Measurements from ENCODE around the gene PREX1. TPM values are rescaled to one million over a fixed set of nuclear protein-coding genes. Genes with fewer than 3 reads are reported as not detected.

PREX1 gene
- polyA plus RNA-seq, 1 donor (not counting 4 experiments of a cell fraction or from before 2014, with no cell fraction given) = 0.22 TPM

DNA sequence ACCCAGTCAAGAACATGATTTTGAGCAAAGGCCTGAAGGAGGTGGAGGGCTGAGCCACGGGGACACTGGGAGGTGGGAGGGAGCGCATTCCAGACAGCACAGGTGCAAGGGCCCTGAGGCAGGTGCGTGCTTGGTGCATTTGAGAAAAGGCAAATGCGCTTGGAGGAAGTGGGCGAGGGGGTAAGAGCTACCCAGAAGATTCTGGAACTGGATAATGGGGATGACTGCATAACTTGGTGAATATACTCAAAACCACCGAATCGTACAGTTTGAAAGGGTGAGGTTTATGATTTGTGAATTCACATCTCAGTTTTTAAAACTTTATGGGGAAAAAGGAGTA is 9.8 kb downstream of the PREX1 start:
- dilution Hi-C loops (cut with MboI; ENCODE audit: extremely low pct_ligation_motif_present, low sequenced_read_pairs) = no loop called here
- no peak overlapping the region for H3K27ac ChIP-seq (ENCODE audit: control insufficient read depth, insufficient read depth, low read length)
- H3K36me3 ChIP-seq (ENCODE audit: control insufficient read depth in 2 of 2, extremely low read depth in 1 of 2, insufficient read depth in 2 of 2, low read length in 2 of 2) = no peaks in the 10 kb centered on the region
- no peak for FAIRE-seq
- no peaks in the 10 kb centered on the region for H3K9me3 ChIP-seq (ENCODE audit: control insufficient read depth, low read depth, low read length)
- no peaks in the 10 kb centered on the region for H3K79me2 ChIP-seq (ENCODE audit: control insufficient read depth, insufficient read depth, low read length)
- no peak overlapping the region for H2AFZ ChIP-seq (ENCODE audit: control insufficient read depth, low read length)
- H4K20me1 ChIP-seq (ENCODE audit: control insufficient read depth, extremely low read depth, insufficient read depth, low read length) = no peaks in the 10 kb centered on the region
- H3K4me3 ChIP-seq (ENCODE audit: control insufficient read depth in 2 of 3, extremely low read depth in 1 of 3, insufficient read depth in 2 of 3, low read depth in 1 of 3, low read length in 3 of 3) = no peak overlapping the region
- no peaks in the 10 kb centered on the region for H3K4me1 ChIP-seq (ENCODE audit: control insufficient read depth, extremely low read depth, insufficient read depth, low read length)
- no peak overlapping the region for H3K4me2 ChIP-seq (ENCODE audit: control insufficient read depth, extremely low read depth, insufficient read depth, low read depth, low read length)
- peaks cover 8% of the 10 kb centered on the region for H3K27me3 ChIP-seq (ENCODE audit: control insufficient read depth, extremely low read depth, insufficient read depth, low read length)
- no peak overlapping the region for H3K9ac ChIP-seq (ENCODE audit: control insufficient read depth, extremely low read depth, insufficient read depth, low read length)
- TF ChIP-seq, protein P1, sequence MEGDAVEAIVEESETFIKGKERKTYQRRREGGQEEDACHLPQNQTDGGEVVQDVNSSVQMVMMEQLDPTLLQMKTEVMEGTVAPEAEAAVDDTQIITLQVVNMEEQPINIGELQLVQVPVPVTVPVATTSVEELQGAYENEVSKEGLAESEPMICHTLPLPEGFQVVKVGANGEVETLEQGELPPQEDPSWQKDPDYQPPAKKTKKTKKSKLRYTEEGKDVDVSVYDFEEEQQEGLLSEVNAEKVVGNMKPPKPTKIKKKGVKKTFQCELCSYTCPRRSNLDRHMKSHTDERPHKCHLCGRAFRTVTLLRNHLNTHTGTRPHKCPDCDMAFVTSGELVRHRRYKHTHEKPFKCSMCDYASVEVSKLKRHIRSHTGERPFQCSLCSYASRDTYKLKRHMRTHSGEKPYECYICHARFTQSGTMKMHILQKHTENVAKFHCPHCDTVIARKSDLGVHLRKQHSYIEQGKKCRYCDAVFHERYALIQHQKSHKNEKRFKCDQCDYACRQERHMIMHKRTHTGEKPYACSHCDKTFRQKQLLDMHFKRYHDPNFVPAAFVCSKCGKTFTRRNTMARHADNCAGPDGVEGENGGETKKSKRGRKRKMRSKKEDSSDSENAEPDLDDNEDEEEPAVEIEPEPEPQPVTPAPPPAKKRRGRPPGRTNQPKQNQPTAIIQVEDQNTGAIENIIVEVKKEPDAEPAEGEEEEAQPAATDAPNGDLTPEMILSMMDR (optimal IDR thresholded peaks at IDR 0.05 in 1 of 3, IDR thresholded peaks at IDR 0.05 in 1 of 3, conservative IDR thresholded peaks at IDR 0.05 in 1 of 3; ENCODE audit: extremely low read depth in 1 of 3, insufficient read depth in 2 of 3, low read length in 3 of 3) = no peak
- no peak for TF ChIP-seq EZH2 (IDR thresholded peaks at IDR 0.05; ENCODE audit: low read length)
- no peak for DNase-seq (ENCODE audit: low read depth, low spot score)
- H3K9me1 ChIP-seq (ENCODE audit: control insufficient read depth, extremely low read depth, insufficient read depth, low read length) = no peaks in the 10 kb centered on the region

DNA sequence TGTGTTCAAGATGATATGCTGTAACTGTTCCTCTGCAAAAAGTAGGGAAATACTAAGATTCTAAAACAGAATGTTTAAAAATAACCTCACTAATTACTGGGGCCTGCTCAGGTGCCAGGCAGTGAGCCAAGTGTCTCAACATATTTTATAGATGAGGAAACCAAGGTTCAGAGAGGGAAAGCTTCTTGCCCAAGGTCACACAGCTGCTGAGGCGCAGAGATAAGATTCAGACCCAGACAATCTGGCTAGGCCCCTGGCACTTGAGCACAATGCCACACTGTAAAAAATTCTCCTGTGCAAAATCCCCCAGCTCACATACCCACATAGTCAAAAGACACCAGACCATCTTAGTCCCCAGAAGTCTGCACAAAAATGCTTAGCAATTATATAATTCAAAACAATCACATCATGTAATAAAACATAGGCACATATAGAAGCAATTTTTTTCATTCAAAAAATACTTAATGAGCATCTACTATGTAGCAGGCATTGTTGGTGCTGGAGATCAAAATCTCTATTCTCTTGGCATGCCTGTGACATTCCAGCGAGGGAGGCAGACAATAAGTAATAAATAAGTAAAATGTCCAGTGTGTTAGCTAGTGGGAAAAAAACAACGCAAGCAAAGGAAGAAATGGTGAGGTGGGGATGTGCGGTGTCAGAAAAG is 10.3 kb downstream of the PREX1 start:
- no peak overlapping the region for H3K9ac ChIP-seq (ENCODE audit: control insufficient read depth, extremely low read depth, insufficient read depth, low read length)
- no peak overlapping the region for H3K4me2 ChIP-seq (ENCODE audit: control insufficient read depth, extremely low read depth, insufficient read depth, low read depth, low read length)
- no peak for TF ChIP-seq EZH2 (IDR thresholded peaks at IDR 0.05; ENCODE audit: low read length)
- TF ChIP-seq, protein P1 (optimal IDR thresholded peaks at IDR 0.05 in 1 of 3, IDR thresholded peaks at IDR 0.05 in 1 of 3, conservative IDR thresholded peaks at IDR 0.05 in 1 of 3; ENCODE audit: extremely low read depth in 1 of 3, insufficient read depth in 2 of 3, low read length in 3 of 3) = no peak
- no peaks in the 10 kb centered on the region for H3K9me1 ChIP-seq (ENCODE audit: control insufficient read depth, extremely low read depth, insufficient read depth, low read length)
- H3K9me3 ChIP-seq (ENCODE audit: control insufficient read depth, low read depth, low read length) = no peaks in the 10 kb centered on the region
- H3K4me1 ChIP-seq (ENCODE audit: control insufficient read depth, extremely low read depth, insufficient read depth, low read length) = no peaks in the 10 kb centered on the region
- no peaks in the 10 kb centered on the region for H4K20me1 ChIP-seq (ENCODE audit: control insufficient read depth, extremely low read depth, insufficient read depth, low read length)
- H2AFZ ChIP-seq (ENCODE audit: control insufficient read depth, low read length) = no peak overlapping the region
- DNase-seq (ENCODE audit: low read depth, low spot score) (no peak), FAIRE-seq (no peak)
- H3K79me2 ChIP-seq (ENCODE audit: control insufficient read depth, insufficient read depth, low read length) = no peaks in the 10 kb centered on the region
- no peaks in the 10 kb centered on the region for H3K36me3 ChIP-seq (ENCODE audit: control insufficient read depth in 2 of 2, extremely low read depth in 1 of 2, insufficient read depth in 2 of 2, low read length in 2 of 2)
- H3K4me3 ChIP-seq (ENCODE audit: control insufficient read depth in 2 of 3, extremely low read depth in 1 of 3, insufficient read depth in 2 of 3, low read depth in 1 of 3, low read length in 3 of 3) = no peak overlapping the region
- dilution Hi-C loops (cut with MboI; ENCODE audit: extremely low pct_ligation_motif_present, low sequenced_read_pairs) = no loop called here
- H3K27ac ChIP-seq (ENCODE audit: control insufficient read depth, insufficient read depth, low read length) = no peak overlapping the region
- peaks cover 8% of the 10 kb centered on the region for H3K27me3 ChIP-seq (ENCODE audit: control insufficient read depth, extremely low read depth, insufficient read depth, low read length)
